Adipocyte (in vitro differentiated cells): ENCODE results near the gene CSMD2.

Experiments
- DNase-seq: peaks from one replicate; pipeline ENCODE4 v3.0.0-alpha.2; 2015; ENCODE audit warnings: low read depth
- H3K27me3 ChIP-seq: replicated peaks from 2 replicates; pipeline ENCODE4 v1.7.0; 2013; ENCODE audit warnings: mild to moderate bottlenecking, low read length, moderate library complexity; ENCODE audit not compliant: control insufficient read depth, insufficient read depth
- H3K36me3 ChIP-seq: 2 replicates; pipeline ENCODE4 v1.7.0; 2013; ENCODE audit warnings: low read length, mild to moderate bottlenecking, moderate library complexity; ENCODE audit not compliant: control insufficient read depth, insufficient read depth, severe bottlenecking
- H3K4me1 ChIP-seq: 2 replicates; pipeline ENCODE4 v1.7.0; 2013; ENCODE audit warnings: mild to moderate bottlenecking, low read length, moderate library complexity; ENCODE audit not compliant: control insufficient read depth, insufficient read depth
- H3K4me3 ChIP-seq: 2 replicates; pipeline ENCODE4 v1.7.0; 2013; ENCODE audit warnings: mild to moderate bottlenecking, low read length, moderate library complexity
- H3K9ac ChIP-seq: 2 replicates; pipeline ENCODE4 v1.7.0; 2013; ENCODE audit warnings: mild to moderate bottlenecking, low read length, moderate library complexity
- H3K9me3 ChIP-seq: 2 replicates; pipeline ENCODE4 v1.7.0; 2013; ENCODE audit warnings: mild to moderate bottlenecking, low read length, moderate library complexity; ENCODE audit not compliant: control insufficient read depth

CSMD2 gene

DNA sequence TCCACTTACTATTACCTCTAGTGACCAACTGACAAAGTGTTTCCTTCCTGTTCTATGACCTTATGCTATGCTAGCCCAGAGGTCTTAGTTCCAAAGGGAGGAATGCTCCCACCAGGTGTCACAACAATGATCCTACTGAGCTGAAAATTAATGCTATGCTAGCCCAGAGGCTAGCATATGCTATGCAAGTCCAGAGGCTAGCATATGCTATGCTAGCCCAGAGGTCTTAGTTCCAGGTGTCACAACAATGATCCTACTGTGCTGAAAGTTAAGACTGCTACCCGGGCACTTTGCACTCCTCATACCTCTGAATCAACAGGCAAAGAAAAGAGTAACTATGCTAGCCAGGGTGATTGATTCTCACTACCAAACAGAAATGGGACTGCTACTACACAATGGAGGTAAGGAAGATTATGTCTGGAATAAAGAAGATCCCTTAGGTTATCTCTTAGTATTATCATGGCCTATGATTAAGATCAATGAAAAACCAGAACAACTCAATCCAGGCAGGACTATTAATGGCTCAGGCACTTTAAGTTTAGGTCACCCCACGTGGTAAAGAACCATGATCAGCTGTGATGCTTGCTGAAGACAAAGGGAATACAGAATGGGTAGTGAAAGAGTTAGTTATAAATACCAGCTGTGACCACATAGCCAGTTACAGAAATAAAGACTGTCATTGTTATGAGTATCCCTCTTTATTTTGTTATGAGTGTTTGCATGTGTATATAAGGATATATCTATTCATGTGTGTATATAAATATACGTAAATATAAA lies 114.1 kb downstream of the CSMD2 start:
- H3K9ac ChIP-seq: no peak overlapping the region
- H3K9me3 ChIP-seq: peaks cover 9% of the 10 kb centered on the region
- no peak overlapping the region for H3K4me3 ChIP-seq
- no peak for DNase-seq
- no peaks in the 10 kb centered on the region for H3K27me3 ChIP-seq
- H3K36me3 ChIP-seq: no peaks in the 10 kb centered on the region
- no peaks in the 10 kb centered on the region for H3K4me1 ChIP-seq

GRCh38 chr1:34049994-34050393 lies 115.0 kb downstream of the CSMD2 start:
- no peaks in the 10 kb centered on the region for H3K4me1 ChIP-seq
- no peak overlapping the region for H3K4me3 ChIP-seq
- H3K9ac ChIP-seq: no peak overlapping the region
- peaks cover 9% of the 10 kb centered on the region for H3K9me3 ChIP-seq
- H3K36me3 ChIP-seq: no peaks in the 10 kb centered on the region
- no peaks in the 10 kb centered on the region for H3K27me3 ChIP-seq
- no peak for DNase-seq

DNA sequence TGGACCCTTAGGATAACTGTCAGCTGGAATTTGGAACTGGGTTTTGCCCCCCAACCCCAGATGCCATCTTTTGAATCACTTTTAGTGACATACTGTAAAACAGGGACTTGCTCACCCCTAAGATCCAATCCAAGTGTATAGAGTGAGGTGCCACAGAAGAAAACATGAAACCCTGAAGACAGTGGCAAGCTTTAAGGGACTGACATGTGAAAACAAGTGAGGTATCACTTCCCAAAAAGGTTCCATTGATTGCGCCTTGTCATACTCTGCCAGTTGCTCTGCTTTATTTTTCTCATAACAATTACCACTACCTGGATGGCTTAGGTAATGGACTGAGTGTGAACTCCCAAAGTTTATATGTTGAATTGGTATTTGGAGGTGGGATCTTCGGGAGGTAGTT lies 115.6 kb downstream of the CSMD2 start:
- Histone ChIP-seq H3K9ac (no peak overlapping the region), H3K4me1 (no peaks in the 10 kb centered on the region), H3K27me3 (no peaks in the 10 kb centered on the region), H3K36me3 (no peaks in the 10 kb centered on the region), H3K9me3 (peaks cover 9% of the 10 kb centered on the region), H3K4me3 (no peak overlapping the region)
- DNase-seq: no peak

- no peaks in the 10 kb centered on the region for H3K36me3 ChIP-seq
- DNase-seq: no peak
- no peaks in the 10 kb centered on the region for H3K27me3 ChIP-seq
- peaks cover 6% of the 10 kb centered on the region for H3K4me1 ChIP-seq
- H3K9me3 ChIP-seq: no peaks in the 10 kb centered on the region
- H3K9ac ChIP-seq: no peak overlapping the region
- H3K4me3 ChIP-seq: no peak overlapping the region
Observed at GRCh38 chr1:34037856-34038255, 127.2 kb downstream of the CSMD2 start.

DNA sequence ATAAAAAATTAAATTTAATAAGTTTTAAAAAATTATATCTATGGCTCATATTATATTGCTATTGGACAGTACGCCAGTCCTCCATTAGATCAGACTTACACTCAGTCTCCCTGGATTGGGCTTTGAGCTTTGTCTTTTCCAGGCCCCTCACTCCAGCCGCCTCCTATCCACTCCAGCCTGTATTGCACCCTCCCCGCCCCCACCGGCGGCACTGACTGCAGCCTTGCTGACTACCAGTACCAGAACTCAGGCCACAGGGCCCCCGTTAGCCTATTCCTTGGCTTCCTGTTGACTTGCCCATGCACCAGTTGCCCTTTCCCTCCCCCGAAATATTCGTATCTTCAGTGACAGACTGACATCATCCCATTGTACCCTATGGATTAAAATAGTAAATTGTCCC lies 127.9 kb downstream of the CSMD2 start:
- H3K4me3 ChIP-seq: no peak overlapping the region
- no peak for DNase-seq
- no peaks in the 10 kb centered on the region for H3K36me3 ChIP-seq
- no peak overlapping the region for H3K9ac ChIP-seq
- H3K9me3 ChIP-seq: no peaks in the 10 kb centered on the region
- no peaks in the 10 kb centered on the region for H3K27me3 ChIP-seq
- peaks cover 6% of the 10 kb centered on the region for H3K4me1 ChIP-seq

- Histone ChIP-seq H3K36me3 (no peaks in the 10 kb centered on the region), H3K4me1 (peaks cover 6% of the 10 kb centered on the region), H3K9ac (no peak overlapping the region), H3K9me3 (no peaks in the 10 kb centered on the region), H3K4me3 (no peak overlapping the region), H3K27me3 (no peaks in the 10 kb centered on the region)
- no peak for DNase-seq
Observed at GRCh38 chr1:34034036-34034435, 131.0 kb downstream of the CSMD2 start.

- Histone ChIP-seq H3K27me3 (no peaks in the 10 kb centered on the region), H3K36me3 (no peaks in the 10 kb centered on the region), H3K4me1 (no peaks in the 10 kb centered on the region), H3K9me3 (no peaks in the 10 kb centered on the region), H3K4me3 (no peak overlapping the region), H3K9ac (no peak overlapping the region)
- DNase-seq: no peak
Observed at GRCh38 chr1:34029954-34030353, 135.1 kb downstream of the CSMD2 start.

- Histone ChIP-seq H3K36me3 (no peaks in the 10 kb centered on the region), H3K9me3 (no peaks in the 10 kb centered on the region), H3K4me3 (no peak overlapping the region), H3K4me1 (no peaks in the 10 kb centered on the region), H3K27me3 (no peaks in the 10 kb centered on the region), H3K9ac (no peak overlapping the region)
- no peak for DNase-seq
Observed at GRCh38 chr1:34029515-34029914, 135.5 kb downstream of the CSMD2 start.

- Histone ChIP-seq H3K4me1 (no peaks in the 10 kb centered on the region), H3K9ac (no peak overlapping the region), H3K27me3 (no peaks in the 10 kb centered on the region), H3K4me3 (no peak overlapping the region), H3K36me3 (no peaks in the 10 kb centered on the region), H3K9me3 (no peaks in the 10 kb centered on the region)
- DNase-seq: no peak
Observed at GRCh38 chr1:34028381-34029055, 136.5 kb downstream of the CSMD2 start.

DNA sequence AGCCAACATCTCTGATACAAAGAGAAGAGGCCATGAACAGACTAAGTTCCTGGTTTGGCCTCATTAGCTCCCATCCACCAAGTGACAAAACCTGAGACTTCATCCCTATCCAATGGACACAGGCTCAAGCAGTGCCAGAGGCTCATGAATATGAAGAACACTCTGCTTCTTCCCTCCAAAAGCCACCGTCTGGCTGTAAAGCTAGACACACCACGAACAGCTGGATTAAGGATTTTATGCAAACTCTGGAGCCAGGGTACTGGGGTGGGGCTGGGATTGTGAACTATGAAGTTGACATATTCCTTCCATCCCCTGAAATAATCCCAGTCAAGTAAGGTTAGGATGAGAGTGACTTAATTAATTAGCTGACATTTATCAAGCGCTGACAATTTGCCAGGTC lies 139.4 kb downstream of the CSMD2 start:
- no peak overlapping the region for H3K9ac ChIP-seq
- no peaks in the 10 kb centered on the region for H3K9me3 ChIP-seq
- H3K27me3 ChIP-seq: no peaks in the 10 kb centered on the region
- no peaks in the 10 kb centered on the region for H3K4me1 ChIP-seq
- no peak overlapping the region for H3K4me3 ChIP-seq
- no peaks in the 10 kb centered on the region for H3K36me3 ChIP-seq
- DNase-seq: no peak

- Histone ChIP-seq H3K9ac (no peak overlapping the region), H3K4me3 (no peak overlapping the region), H3K4me1 (no peaks in the 10 kb centered on the region), H3K36me3 (no peaks in the 10 kb centered on the region), H3K9me3 (no peaks in the 10 kb centered on the region), H3K27me3 (no peaks in the 10 kb centered on the region)
- no peak for DNase-seq
Observed at GRCh38 chr1:34024485-34024884, 140.5 kb downstream of the CSMD2 start.
